ENCODE data around the gene TOX2.

DNA sequence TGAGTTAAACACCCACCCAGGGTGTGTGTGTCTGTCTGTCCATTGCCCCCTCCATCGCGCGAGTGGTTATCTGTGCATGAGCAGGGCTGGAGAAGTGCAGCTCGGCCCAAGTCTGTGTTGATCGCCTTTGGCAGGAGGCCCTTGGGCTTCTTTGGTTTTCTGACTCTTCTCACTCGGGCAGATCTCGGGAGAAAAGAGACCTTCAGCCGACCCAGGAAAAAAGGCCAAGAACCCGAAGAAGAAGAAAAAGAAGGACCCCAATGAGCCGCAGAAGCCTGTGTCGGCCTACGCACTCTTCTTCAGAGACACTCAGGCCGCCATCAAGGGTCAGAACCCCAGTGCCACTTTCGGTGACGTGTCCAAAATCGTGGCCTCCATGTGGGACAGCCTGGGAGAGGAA, 139.5 kb downstream of the TOX2 start:
- TF ChIP-seq POLR2AphosphoS5 (IDR thresholded peaks at IDR 0.05; ENCODE audit: low read depth, low read length): no peak
- TF ChIP-seq, protein P1, sequence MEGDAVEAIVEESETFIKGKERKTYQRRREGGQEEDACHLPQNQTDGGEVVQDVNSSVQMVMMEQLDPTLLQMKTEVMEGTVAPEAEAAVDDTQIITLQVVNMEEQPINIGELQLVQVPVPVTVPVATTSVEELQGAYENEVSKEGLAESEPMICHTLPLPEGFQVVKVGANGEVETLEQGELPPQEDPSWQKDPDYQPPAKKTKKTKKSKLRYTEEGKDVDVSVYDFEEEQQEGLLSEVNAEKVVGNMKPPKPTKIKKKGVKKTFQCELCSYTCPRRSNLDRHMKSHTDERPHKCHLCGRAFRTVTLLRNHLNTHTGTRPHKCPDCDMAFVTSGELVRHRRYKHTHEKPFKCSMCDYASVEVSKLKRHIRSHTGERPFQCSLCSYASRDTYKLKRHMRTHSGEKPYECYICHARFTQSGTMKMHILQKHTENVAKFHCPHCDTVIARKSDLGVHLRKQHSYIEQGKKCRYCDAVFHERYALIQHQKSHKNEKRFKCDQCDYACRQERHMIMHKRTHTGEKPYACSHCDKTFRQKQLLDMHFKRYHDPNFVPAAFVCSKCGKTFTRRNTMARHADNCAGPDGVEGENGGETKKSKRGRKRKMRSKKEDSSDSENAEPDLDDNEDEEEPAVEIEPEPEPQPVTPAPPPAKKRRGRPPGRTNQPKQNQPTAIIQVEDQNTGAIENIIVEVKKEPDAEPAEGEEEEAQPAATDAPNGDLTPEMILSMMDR (IDR thresholded peaks at IDR 0.05): no peak
- TF ChIP-seq, protein P2, sequence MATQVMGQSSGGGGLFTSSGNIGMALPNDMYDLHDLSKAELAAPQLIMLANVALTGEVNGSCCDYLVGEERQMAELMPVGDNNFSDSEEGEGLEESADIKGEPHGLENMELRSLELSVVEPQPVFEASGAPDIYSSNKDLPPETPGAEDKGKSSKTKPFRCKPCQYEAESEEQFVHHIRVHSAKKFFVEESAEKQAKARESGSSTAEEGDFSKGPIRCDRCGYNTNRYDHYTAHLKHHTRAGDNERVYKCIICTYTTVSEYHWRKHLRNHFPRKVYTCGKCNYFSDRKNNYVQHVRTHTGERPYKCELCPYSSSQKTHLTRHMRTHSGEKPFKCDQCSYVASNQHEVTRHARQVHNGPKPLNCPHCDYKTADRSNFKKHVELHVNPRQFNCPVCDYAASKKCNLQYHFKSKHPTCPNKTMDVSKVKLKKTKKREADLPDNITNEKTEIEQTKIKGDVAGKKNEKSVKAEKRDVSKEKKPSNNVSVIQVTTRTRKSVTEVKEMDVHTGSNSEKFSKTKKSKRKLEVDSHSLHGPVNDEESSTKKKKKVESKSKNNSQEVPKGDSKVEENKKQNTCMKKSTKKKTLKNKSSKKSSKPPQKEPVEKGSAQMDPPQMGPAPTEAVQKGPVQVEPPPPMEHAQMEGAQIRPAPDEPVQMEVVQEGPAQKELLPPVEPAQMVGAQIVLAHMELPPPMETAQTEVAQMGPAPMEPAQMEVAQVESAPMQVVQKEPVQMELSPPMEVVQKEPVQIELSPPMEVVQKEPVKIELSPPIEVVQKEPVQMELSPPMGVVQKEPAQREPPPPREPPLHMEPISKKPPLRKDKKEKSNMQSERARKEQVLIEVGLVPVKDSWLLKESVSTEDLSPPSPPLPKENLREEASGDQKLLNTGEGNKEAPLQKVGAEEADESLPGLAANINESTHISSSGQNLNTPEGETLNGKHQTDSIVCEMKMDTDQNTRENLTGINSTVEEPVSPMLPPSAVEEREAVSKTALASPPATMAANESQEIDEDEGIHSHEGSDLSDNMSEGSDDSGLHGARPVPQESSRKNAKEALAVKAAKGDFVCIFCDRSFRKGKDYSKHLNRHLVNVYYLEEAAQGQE (IDR thresholded peaks at IDR 0.05; ENCODE audit: insufficient read depth in 1 of 2, low read depth in 2 of 2, low read length in 1 of 2): no peak

Data from Panc1 (cell line).